Sigmoid colon (tissue), 7 donors: ENCODE measurements around the gene SCGB1D2. TPM values are rescaled to one million over a fixed set of nuclear protein-coding genes. Genes with fewer than 3 reads are reported as not detected.

Experiments
- DNase-seq: peaks from one replicate; pipeline ENCODE4 v3.0.0-alpha.2; 2019
- H3K27ac ChIP-seq, 4 donors: fragments of 200-600 bp; sonication (generic); one replicate each; pipeline ENCODE4 v1.5.1; 2016 to 2019; ENCODE audit warnings: mild to moderate bottlenecking in 1 of 4
- H3K27me3 ChIP-seq, 3 donors: fragments of 200-600 bp; sonication (generic); one replicate each; pipeline ENCODE4 v1.5.1; 2019; ENCODE audit warnings: mild to moderate bottlenecking in 1 of 3
- H3K36me3 ChIP-seq, 4 donors: fragments of 200-600 bp; sonication (generic); one replicate each; pipeline ENCODE4 v1.5.1; 2016 to 2019
- H3K4me1 ChIP-seq, 4 donors: fragments of 200-600 bp; sonication (generic); one replicate each; pipeline ENCODE4 v1.5.1; 2017 to 2019
- H3K4me3 ChIP-seq, 4 donors: fragments of 200-600 bp; sonication (generic); one replicate each; pipeline ENCODE4 v1.5.1; 2017 to 2019; ENCODE audit warnings: mild to moderate bottlenecking in 2 of 4, moderate library complexity in 1 of 4
- H3K9me3 ChIP-seq, 4 donors: fragments of 200-600 bp in 3 of 4; sonication (generic) in 3 of 4; one replicate each; pipeline versions ENCODE4 v1.5.1 to v1.6.1; 2013 to 2019
- CTCF ChIP-seq, 4 experiments: fragments of 450-650 bp in 3 of 4; fragments of 200-600 bp in 1 of 4; IDR thresholded peaks; one replicate each; pipeline ENCODE4 v1.5.1; 2016 to 2019; ENCODE audit warnings: antibody characterized with exemption in 4 of 4, mild to moderate bottlenecking in 3 of 4, moderate library complexity in 2 of 4
- EP300 ChIP-seq, 4 donors: sonication (generic); formaldehyde crosslinking; IDR thresholded peaks; one replicate each; pipeline ENCODE4 v1.6.1; 2017; ENCODE audit warnings: antibody characterized with exemption in 4 of 4
- POLR2A ChIP-seq, 2 donors: fragments of 450-650 bp; IDR thresholded peaks; one replicate each; pipeline ENCODE4 v1.6.1; 2016; ENCODE audit warnings: antibody characterized with exemption in 2 of 2, mild to moderate bottlenecking in 2 of 2, moderate library complexity in 2 of 2
- POLR2AphosphoS5 ChIP-seq, 4 donors: sonication (generic); formaldehyde crosslinking; IDR thresholded peaks; one replicate each; pipeline ENCODE4 v1.6.1; 2017; ENCODE audit warnings: antibody characterized with exemption in 4 of 4
- WGBS, 2 donors: extraction: QIAGEN DNeasy Blood & Tissue Kit; methylation state at CpG; one replicate each; pipeline ENCODE4 v1.1.7; 2013; 5-methylcytosine and 5-hydroxymethylcytosine counted together
- intact Hi-C: fragments of 100-400 bp; cut with DNase I; formaldehyde crosslinking; loops from one replicate; pipeline ENCODE4 v1.15.1; 2023
- polyA plus RNA-seq, 3 donors: library from polyadenylated mRNA; stranded (reverse); fragments of 200-250 nt; gene quantifications; one replicate each; pipeline ENCODE4 v1.2.3, GENCODE V29; 2013
- total RNA-seq, 4 donors: library from RNA; depleted of rRNA; stranded (reverse); fragments of >200 nt; gene quantifications; one replicate each; pipeline ENCODE4 v1.1.0, GENCODE V29; 2016
- donor health status: healthy with polysubstance abuse.
- donor health status: Bipolar disorder and iron deficiency.
- donor health status: healthy.

The SCGB1D2 gene
- total and polyA plus RNA-seq, 7 donors, result not detected

DNA sequence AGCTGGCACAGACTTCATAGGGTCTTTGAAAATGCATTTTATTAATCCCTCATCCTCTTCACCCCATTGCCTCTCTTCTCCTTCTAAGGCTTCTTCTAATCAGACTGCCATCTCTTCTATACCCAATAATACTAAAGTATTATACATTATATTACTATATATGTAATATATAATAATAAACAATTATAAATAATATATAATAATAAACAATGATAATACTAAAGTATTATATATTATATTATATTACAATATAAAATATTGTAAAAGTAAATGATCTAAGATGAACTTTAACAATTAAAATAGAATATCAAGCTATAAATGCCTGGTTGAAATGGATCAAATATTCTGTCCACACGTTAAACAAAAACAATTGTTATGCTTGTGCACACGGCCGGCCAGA is 20.5 kb upstream of the SCGB1D2 start:
- H3K27me3 ChIP-seq, result no peaks in the 10 kb centered on the region
- no peaks in the 10 kb centered on the region for H3K36me3 ChIP-seq
- no peaks in the 10 kb centered on the region for H3K4me1 ChIP-seq
- H3K27ac ChIP-seq, result no peak overlapping the region
- WGBS, 2 donors, result 91 to 92% methylated on average over 3 of the region's 3 CpGs
- H3K4me3 ChIP-seq, result no peak overlapping the region
- H3K9me3 ChIP-seq, result peaks cover 0 to 28% (median 17%) of the 10 kb centered on the region in 4 donors
- TF ChIP-seq POLR2A (IDR thresholded peaks at IDR 0.05), result no peak
- no peak for TF ChIP-seq CTCF (IDR thresholded peaks at IDR 0.05)
- TF ChIP-seq POLR2AphosphoS5 (IDR thresholded peaks at IDR 0.05), result no peak
- no peak for TF ChIP-seq EP300 (IDR thresholded peaks at IDR 0.05)
- intact Hi-C loops, result no loop called here
- DNase-seq, result no peak

GRCh38 chr11:62223095-62223494 is 18.9 kb upstream of the SCGB1D2 start:
- TF ChIP-seq POLR2AphosphoS5 (IDR thresholded peaks at IDR 0.05) (no peak), CTCF (IDR thresholded peaks at IDR 0.05) (no peak), POLR2A (IDR thresholded peaks at IDR 0.05) (no peak), EP300 (IDR thresholded peaks at IDR 0.05) (no peak)
- Histone ChIP-seq H3K4me3 (no peak overlapping the region), H3K36me3 (no peaks in the 10 kb centered on the region), H3K27me3 (no peaks in the 10 kb centered on the region), H3K4me1 (no peaks in the 10 kb centered on the region), H3K9me3 (peaks cover 0 to 28% (median 17%) of the 10 kb centered on the region in 4 donors), H3K27ac (no peak overlapping the region)
- no peak for DNase-seq
- intact Hi-C loops, result no loop called here

DNA sequence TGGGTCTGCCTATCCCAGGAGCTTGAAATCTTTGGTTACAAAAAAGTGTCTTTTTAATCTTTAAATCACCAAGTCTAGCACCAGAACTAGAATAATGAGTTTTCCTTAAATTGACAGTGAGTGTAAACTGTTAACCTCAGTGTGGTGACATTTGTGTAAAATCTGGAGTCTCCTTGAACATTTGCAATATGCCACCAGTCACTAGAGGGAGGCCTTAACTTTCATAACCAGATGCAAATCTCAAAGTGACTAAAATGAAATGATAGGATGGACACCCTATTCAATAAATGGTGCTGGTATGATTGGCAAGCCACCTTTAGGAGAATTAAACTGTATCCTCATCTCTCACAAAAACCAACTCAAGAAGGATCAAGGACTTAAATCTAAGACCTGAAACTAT is 8.3 kb upstream of the SCGB1D2 start:
- TF ChIP-seq POLR2A (IDR thresholded peaks at IDR 0.05) (no peak), POLR2AphosphoS5 (IDR thresholded peaks at IDR 0.05) (no peak), EP300 (IDR thresholded peaks at IDR 0.05) (no peak), CTCF (IDR thresholded peaks at IDR 0.05) (no peak)
- no peaks in the 10 kb centered on the region for H3K9me3 ChIP-seq
- peaks cover 0 to 10% (median 0%) of the 10 kb centered on the region in 3 donors for H3K27me3 ChIP-seq
- no peak overlapping the region for H3K27ac ChIP-seq
- no peaks in the 10 kb centered on the region for H3K4me1 ChIP-seq
- no peak for DNase-seq
- no peaks in the 10 kb centered on the region for H3K36me3 ChIP-seq
- intact Hi-C loops, result no loop called here
- H3K4me3 ChIP-seq, result no peak overlapping the region

GRCh38 chr11:62236187-62236586 is 5.9 kb upstream of the SCGB1D2 start:
- H3K9me3 ChIP-seq, result no peaks in the 10 kb centered on the region
- intact Hi-C loops, result no loop called here
- WGBS, 2 donors, result 79 to 86% methylated on average over 2 of the region's 2 CpGs
- no peak for TF ChIP-seq EP300 (IDR thresholded peaks at IDR 0.05)
- TF ChIP-seq POLR2AphosphoS5 (IDR thresholded peaks at IDR 0.05), result no peak
- no peak for TF ChIP-seq POLR2A (IDR thresholded peaks at IDR 0.05)
- no peak for TF ChIP-seq CTCF (IDR thresholded peaks at IDR 0.05)
- H3K4me1 ChIP-seq, result no peaks in the 10 kb centered on the region
- H3K4me3 ChIP-seq, result no peak overlapping the region
- H3K27ac ChIP-seq, result no peak overlapping the region
- H3K27me3 ChIP-seq, result peaks cover 0 to 12% (median 0%) of the 10 kb centered on the region in 3 donors
- no peaks in the 10 kb centered on the region for H3K36me3 ChIP-seq
- DNase-seq, result no peak

DNA sequence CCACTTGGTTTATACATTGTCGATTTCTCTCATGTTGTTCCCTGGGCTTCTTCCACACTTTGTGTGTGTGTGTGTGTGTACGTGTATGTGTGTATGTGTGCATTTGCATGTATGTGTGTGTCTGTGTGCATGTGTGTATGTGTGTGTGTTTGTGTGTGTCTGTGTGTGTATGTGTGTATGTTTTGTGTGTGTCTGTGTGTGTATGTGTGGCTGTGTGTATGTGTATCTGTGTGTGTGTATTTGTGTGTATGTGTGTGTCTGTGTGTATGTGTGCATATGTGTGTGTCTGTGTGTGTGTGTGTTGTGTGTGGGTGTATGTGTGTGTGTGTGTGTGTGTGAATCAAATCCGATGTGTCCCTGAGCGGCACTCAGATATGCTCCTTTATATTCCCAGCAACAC is 4.5 kb upstream of the SCGB1D2 start:
- 67 to 72% methylated on average over 4 of the region's 4 CpGs for WGBS, 2 donors
- Histone ChIP-seq H3K27me3 (peaks cover 0 to 16% (median 0%) of the 10 kb centered on the region in 3 donors), H3K9me3 (no peaks in the 10 kb centered on the region), H3K4me1 (no peaks in the 10 kb centered on the region), H3K4me3 (no peak overlapping the region), H3K36me3 (no peaks in the 10 kb centered on the region), H3K27ac (no peak overlapping the region)
- DNase-seq, result no peak
- no peak for TF ChIP-seq CTCF (IDR thresholded peaks at IDR 0.05)
- no peak for TF ChIP-seq POLR2A (IDR thresholded peaks at IDR 0.05)
- no peak for TF ChIP-seq POLR2AphosphoS5 (IDR thresholded peaks at IDR 0.05)
- TF ChIP-seq EP300 (IDR thresholded peaks at IDR 0.05), result no peak
- intact Hi-C loops, result no loop called here
